ENCODE measurements around the gene SHE. TPM values are rescaled to one million over a fixed set of nuclear protein-coding genes. Genes with fewer than 3 reads are reported as not detected.
A peak's percentile ranks its signal among the peaks of the same experiment; 100 is the strongest.

SHE gene
- total and polyA plus RNA-seq, 2 of the 8 experiments (the other 6 are each of a cell fraction or from before 2014, with no cell fraction given), result 0.44 to 0.45 TPM

DNA sequence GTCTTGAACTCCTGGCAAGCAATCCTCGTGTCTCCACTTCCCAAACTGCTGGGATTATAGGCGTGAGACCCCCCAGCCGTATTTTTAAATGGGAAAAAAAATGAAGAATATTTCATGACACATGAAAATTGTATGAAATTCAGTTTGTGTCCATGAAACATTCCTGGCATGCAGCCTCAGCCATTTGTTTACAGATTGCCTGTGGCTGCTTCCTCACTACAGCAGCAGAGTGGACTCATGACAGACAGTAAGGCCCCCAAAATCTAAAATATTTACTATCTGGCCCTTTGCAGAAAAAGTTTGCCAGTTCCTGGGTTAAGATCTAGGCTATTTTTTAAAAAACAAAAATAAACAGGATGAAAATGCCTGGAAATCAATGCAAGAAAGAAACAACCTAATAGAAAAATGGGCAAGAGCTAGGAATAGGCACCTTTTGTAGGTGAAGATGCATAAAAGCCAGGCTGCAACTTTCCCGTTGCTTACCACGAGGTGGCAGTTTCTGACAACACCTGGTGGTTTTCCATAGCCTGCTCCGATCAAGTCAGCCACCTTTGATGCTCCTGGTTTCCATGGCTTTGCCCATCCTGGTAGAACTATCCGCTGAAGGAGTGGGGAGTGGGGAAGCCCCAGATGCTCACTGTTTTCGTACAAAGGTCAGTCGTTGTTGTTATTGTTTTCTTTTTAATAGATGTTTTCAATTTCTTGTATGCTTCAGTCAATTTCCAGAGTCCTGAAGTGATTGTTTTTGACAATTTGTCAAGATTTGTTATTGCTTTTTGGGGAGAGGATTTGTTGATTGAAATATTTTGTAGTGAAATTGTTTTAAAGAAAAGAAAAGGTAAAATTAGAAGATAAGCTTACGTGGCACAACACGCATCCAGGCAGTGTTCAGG is 32.0 kb upstream of the SHE start (continued):
- no peak for TF ChIP-seq KDM5A (IDR thresholded peaks at IDR 0.05; ENCODE audit: low read length)
- TF ChIP-seq FOSL1 (IDR thresholded peaks at IDR 0.05; ENCODE audit: insufficient read depth, low read depth, low read length), result no peak
- peak in 1 of 2 experiments; percentile 65; a peak in 1 of 4 replicates for TF ChIP-seq SIN3A (conservative IDR thresholded peaks at IDR 0.05 in 1 of 2, IDR thresholded peaks at IDR 0.05 in 1 of 2; ENCODE audit: low read depth in 1 of 2, low read length in 2 of 2)
- TF ChIP-seq KDM1A (IDR thresholded peaks at IDR 0.05; ENCODE audit: borderline replicate concordance, low read length), result no peak
- TF ChIP-seq KDM4A (IDR thresholded peaks at IDR 0.05; ENCODE audit: low read depth, low read length, severe bottlenecking), result no peak
- TF ChIP-seq RAD21 (IDR thresholded peaks at IDR 0.05 in 1 of 2, conservative IDR thresholded peaks at IDR 0.05 in 1 of 2; ENCODE audit: low read depth in 2 of 2, low read length in 2 of 2), result peak; percentile 83 to 84
- TF ChIP-seq BACH1 (IDR thresholded peaks at IDR 0.05; ENCODE audit: low read length), result no peak
- no peak for TF ChIP-seq RFX5 (IDR thresholded peaks at IDR 0.05; ENCODE audit: borderline replicate concordance, low read depth, low read length)
- no peak for TF ChIP-seq RNF2 (IDR thresholded peaks at IDR 0.05; ENCODE audit: borderline replicate concordance, low read depth, low read length, missing control alignments, poor library complexity, severe bottlenecking)
- TF ChIP-seq TAF7 (optimal IDR thresholded peaks at IDR 0.05; ENCODE audit: borderline replicate concordance, low read depth, low read length), result no peak
- 0 out of 2 replicates have a peak, but pooled peaks have one; percentile 33 for TF ChIP-seq CREB1 (IDR thresholded peaks at IDR 0.05)
- TF ChIP-seq HDAC2 (IDR thresholded peaks at IDR 0.05; ENCODE audit: borderline replicate concordance in 1 of 2, low read depth in 2 of 2, low read length in 2 of 2), result no peak
- TF ChIP-seq, protein P1, sequence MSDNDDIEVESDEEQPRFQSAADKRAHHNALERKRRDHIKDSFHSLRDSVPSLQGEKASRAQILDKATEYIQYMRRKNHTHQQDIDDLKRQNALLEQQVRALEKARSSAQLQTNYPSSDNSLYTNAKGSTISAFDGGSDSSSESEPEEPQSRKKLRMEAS (IDR thresholded peaks at IDR 0.05), result peak; percentile 75
- no peak for TF ChIP-seq TEAD4 (IDR thresholded peaks at IDR 0.05; ENCODE audit: low read depth, low read length)
- TF ChIP-seq SUZ12 (IDR thresholded peaks at IDR 0.05; ENCODE audit: low read length), result no peak
- no peak for TF ChIP-seq SP4 (IDR thresholded peaks at IDR 0.05; ENCODE audit: low read length)
- no peak for TF ChIP-seq CBX8 (IDR thresholded peaks at IDR 0.05; ENCODE audit: borderline replicate concordance, low read depth, low read length)
- TF ChIP-seq NRF1 (IDR thresholded peaks at IDR 0.05; ENCODE audit: low read depth, low read length), result no peak
- no peak for TF ChIP-seq JUN (IDR thresholded peaks at IDR 0.05; ENCODE audit: low read depth, low read length)
- no peak for TF ChIP-seq CHD2 (IDR thresholded peaks at IDR 0.05; ENCODE audit: low read length)
- no peak for TF ChIP-seq CEBPB (IDR thresholded peaks at IDR 0.05; ENCODE audit: low read depth, low read length)
- peak; percentile 81 for TF ChIP-seq SP1 (IDR thresholded peaks at IDR 0.05; ENCODE audit: low read depth, low read length)
- no peak for TF ChIP-seq SIX5 (IDR thresholded peaks at IDR 0.05; ENCODE audit: low read depth, low read length)
- no peak for TF ChIP-seq TBP (IDR thresholded peaks at IDR 0.05; ENCODE audit: low read depth, low read length)

All from H1 (cell line).